Measurements from ENCODE around the gene LGALS7.

- TF ChIP-seq CTCF (conservative IDR thresholded peaks at IDR 0.05) (no peak), EZH2 (IDR thresholded peaks at IDR 0.05; ENCODE audit: low read depth) (no peak)
Observed at GRCh38 chr19:38799104-38799503, 25.8 kb upstream of the LGALS7 start.
